CD4-positive, alpha-beta T cell (primary cell): ENCODE data around the gene FIGLA. TPM values are rescaled to one million over a fixed set of nuclear protein-coding genes. Genes with fewer than 3 reads are reported as not detected.

Experiments used
- ATAC-seq: fragments of 200-7000 bp; cut with Tn5 transposase; one replicate; pipeline ENCODE4 v1.10.0; 2022; ENCODE audit warnings: mild to moderate bottlenecking; ENCODE audit not compliant: poor library complexity
- CTCF ChIA-PET: fragments of 350-600 bp; sonication (Branson Sonifier 250); formaldehyde crosslinking; loops from one replicate; lab custom pipeline; 2021; ENCODE audit warnings: antibody characterized with exemption, inconsistent platforms; lab: Charles Lee
- POLR2A ChIA-PET: fragments of 350-600 bp; sonication (Branson Sonifier 250); formaldehyde crosslinking; loops from one replicate; lab custom pipeline; 2021; ENCODE audit warnings: antibody characterized with exemption, inconsistent platforms; lab: Charles Lee
- DNase-seq, 14 experiments: peaks; one replicate each; pipeline ENCODE4 v3.0.0-alpha.2; 2013 to 2020; ENCODE audit warnings: mixed read lengths in 2 of 14
- H3K27ac ChIP-seq, 2 donors: one replicate each; pipeline versions ENCODE4 v1.5.1 to v1.7.0; 2013; ENCODE audit warnings: low read length in 2 of 2, low read depth in 1 of 2, mild to moderate bottlenecking in 1 of 2
- H3K27me3 ChIP-seq, 2 experiments: 1 replicate in 1 of 2; 2 replicates in 1 of 2; pipeline versions ENCODE4 v1.6.1 to v1.7.0; 2013; ENCODE audit warnings: low read length in 2 of 2, control low read depth in 1 of 2, mild to moderate bottlenecking in 1 of 2, moderate library complexity in 1 of 2; ENCODE audit not compliant: insufficient read depth in 2 of 2, control insufficient read depth in 1 of 2
- H3K36me3 ChIP-seq: one replicate; pipeline ENCODE4 v1.6.1; 2013; ENCODE audit warnings: low read length, control low read depth; ENCODE audit not compliant: insufficient read depth
- H3K4me1 ChIP-seq: one replicate; pipeline ENCODE4 v1.6.1; 2013; ENCODE audit warnings: low read length, control low read depth; ENCODE audit not compliant: insufficient read depth
- H3K4me3 ChIP-seq: one replicate; pipeline ENCODE4 v1.5.1; 2013; ENCODE audit warnings: mild to moderate bottlenecking, low read length, moderate library complexity
- H3K9me3 ChIP-seq, 2 experiments: 1 replicate in 1 of 2; 2 replicates in 1 of 2; pipeline versions ENCODE4 v1.6.1 to v1.7.0; 2013; ENCODE audit warnings: low read length in 2 of 2, mild to moderate bottlenecking in 2 of 2, control low read depth in 1 of 2, moderate library complexity in 1 of 2; ENCODE audit not compliant: control insufficient read depth in 1 of 2, insufficient read depth in 1 of 2
- H3K27ac Mint-ChIP-seq: one replicate; pipeline ENCODE4 v1.8.0; 2020; ENCODE audit warnings: mixed read lengths
- H3K27me3 Mint-ChIP-seq: one replicate; pipeline ENCODE4 v1.8.0; 2021; ENCODE audit warnings: mixed read lengths
- H3K36me3 Mint-ChIP-seq: one replicate; pipeline ENCODE4 v1.8.0; 2021; ENCODE audit warnings: low read depth, mixed read lengths
- H3K4me1 Mint-ChIP-seq: one replicate; pipeline ENCODE4 v1.8.0; 2021; ENCODE audit warnings: low read depth, mixed read lengths
- H3K4me3 Mint-ChIP-seq: one replicate; pipeline ENCODE4 v1.8.0; 2020; ENCODE audit warnings: mild to moderate bottlenecking, mixed read lengths
- H3K9me3 Mint-ChIP-seq: one replicate; pipeline ENCODE4 v1.8.0; 2020; ENCODE audit warnings: mixed read lengths
- intact Hi-C, 2 experiments: fragments of 100-400 bp; cut with DNase I in 1 of 2; cut with micrococcal nuclease in 1 of 2; formaldehyde crosslinking; loops; one replicate each; pipeline versions ENCODE4 v1.15.1 to v1.9.0; 2023 to 2025; cut with DNase I, micrococcal nuclease
- total RNA-seq, 174 experiments: library from RNA in 2 of 174; stranded (reverse) in 2 of 174; gene quantifications; one replicate each; pipeline ENCODE4 v1.2.3 and lab custom pipeline; 2021 to 2026
- TF ChIP-seq, protein P1 (sequence below): fragments of 200-600 bp; IDR thresholded peaks from one replicate; pipeline ENCODE4 v1.8.0; 2022; ENCODE audit warnings: antibody characterized with exemption, mild to moderate bottlenecking

Gene FIGLA
- total RNA-seq, 2 experiments from 2014 or later, result not detected

DNA sequence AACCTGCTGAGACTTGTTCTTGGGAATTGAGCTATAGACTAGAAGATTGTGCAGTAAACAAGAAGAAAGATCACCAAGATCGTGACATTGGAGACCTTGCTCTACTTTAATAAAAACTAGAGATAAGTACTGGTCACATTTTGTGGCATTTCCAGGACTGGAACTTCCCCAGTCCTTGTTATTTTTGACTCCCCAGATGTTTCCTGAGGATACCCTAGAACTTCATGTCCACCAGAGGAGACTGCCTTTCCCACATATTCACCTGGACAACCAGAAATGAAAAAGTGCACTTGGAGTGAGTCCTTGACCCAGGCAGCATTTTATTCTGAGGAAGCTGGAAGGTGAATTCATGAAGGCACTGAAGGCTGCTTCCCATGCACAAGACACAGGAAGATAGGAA, 39.5 kb upstream of the FIGLA start:
- no peaks in the 10 kb centered on the region for H3K9me3 Mint-ChIP-seq

DNA sequence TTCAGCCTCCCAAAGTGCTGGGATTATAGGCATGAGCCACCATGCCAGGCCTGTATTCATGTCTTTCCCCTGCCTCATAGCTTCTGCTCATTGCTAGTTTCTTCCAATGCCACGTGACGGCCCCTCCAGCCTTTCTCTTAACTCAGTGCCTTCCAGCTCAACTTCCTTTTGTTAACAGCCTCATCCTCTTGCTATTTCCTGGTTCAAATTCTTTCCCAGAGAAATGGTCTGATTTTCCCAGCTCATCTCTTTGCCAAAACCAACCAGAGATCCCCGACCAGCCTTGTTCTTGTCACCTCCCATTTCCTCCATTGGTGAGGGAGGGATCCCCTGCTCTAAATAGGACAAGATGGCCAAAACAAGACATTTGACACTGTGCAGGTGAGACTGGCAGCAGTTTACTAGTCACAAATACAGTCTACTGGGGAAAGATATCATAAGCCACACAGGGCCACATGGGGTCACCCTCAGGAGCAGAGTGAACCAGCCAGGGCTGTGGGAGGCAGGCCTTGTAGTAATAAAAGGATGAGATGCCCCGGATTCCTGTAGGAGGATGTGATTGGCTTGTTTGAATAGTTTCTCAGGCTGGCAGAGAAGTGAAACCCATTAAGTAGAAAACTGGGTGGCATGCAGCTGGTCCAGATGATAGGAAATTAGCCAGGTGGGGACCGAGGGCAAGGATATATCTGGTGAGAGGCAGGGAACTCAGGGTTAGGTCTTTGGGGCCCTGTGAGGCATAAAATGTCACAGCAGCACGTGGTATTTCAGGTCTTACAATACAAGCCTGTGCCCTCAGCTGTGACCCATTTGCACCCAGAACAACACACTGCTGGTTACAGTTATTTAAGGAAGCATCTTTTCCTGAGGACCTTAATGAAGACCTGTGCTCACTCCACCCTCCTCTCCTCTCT, 38.7 kb upstream of the FIGLA start:
- Mint-ChIP-seq H3K9me3 (no peaks in the 10 kb centered on the region), H3K4me3 (no peak overlapping the region), H3K4me1 (no peaks in the 10 kb centered on the region), H3K36me3 (no peaks in the 10 kb centered on the region), H3K27ac (no peak overlapping the region), H3K27me3 (no peaks in the 10 kb centered on the region)
- ChIA-PET POLR2A (no interaction called here), CTCF (no interaction called here)
- H3K36me3 ChIP-seq, result no peaks in the 10 kb centered on the region
- ATAC-seq (no peak), DNase-seq (no peak)
- H3K27me3 ChIP-seq, result no peaks in the 10 kb centered on the region
- H3K9me3 ChIP-seq, result no peaks in the 10 kb centered on the region
- no peak overlapping the region for H3K27ac ChIP-seq
- no peak overlapping the region for H3K4me3 ChIP-seq
- no peaks in the 10 kb centered on the region for H3K4me1 ChIP-seq
- TF ChIP-seq, protein P1, sequence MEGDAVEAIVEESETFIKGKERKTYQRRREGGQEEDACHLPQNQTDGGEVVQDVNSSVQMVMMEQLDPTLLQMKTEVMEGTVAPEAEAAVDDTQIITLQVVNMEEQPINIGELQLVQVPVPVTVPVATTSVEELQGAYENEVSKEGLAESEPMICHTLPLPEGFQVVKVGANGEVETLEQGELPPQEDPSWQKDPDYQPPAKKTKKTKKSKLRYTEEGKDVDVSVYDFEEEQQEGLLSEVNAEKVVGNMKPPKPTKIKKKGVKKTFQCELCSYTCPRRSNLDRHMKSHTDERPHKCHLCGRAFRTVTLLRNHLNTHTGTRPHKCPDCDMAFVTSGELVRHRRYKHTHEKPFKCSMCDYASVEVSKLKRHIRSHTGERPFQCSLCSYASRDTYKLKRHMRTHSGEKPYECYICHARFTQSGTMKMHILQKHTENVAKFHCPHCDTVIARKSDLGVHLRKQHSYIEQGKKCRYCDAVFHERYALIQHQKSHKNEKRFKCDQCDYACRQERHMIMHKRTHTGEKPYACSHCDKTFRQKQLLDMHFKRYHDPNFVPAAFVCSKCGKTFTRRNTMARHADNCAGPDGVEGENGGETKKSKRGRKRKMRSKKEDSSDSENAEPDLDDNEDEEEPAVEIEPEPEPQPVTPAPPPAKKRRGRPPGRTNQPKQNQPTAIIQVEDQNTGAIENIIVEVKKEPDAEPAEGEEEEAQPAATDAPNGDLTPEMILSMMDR, result no peak
- intact Hi-C loops, result no loop called here

More for the DNA sequence above, 39.5 kb upstream of the FIGLA start:
- intact Hi-C loops, result no loop called here
- Mint-ChIP-seq H3K27me3 (no peaks in the 10 kb centered on the region), H3K4me3 (no peak overlapping the region), H3K27ac (no peak overlapping the region), H3K4me1 (no peaks in the 10 kb centered on the region), H3K36me3 (no peaks in the 10 kb centered on the region)
- H3K27me3 ChIP-seq, result no peaks in the 10 kb centered on the region
- H3K9me3 ChIP-seq, result no peaks in the 10 kb centered on the region
- H3K27ac ChIP-seq, result no peak overlapping the region
- DNase-seq, result no peak
- no peak for ATAC-seq
- ChIA-PET CTCF (no interaction called here), POLR2A (no interaction called here)
- H3K36me3 ChIP-seq, result no peaks in the 10 kb centered on the region
- H3K4me1 ChIP-seq, result no peaks in the 10 kb centered on the region
- H3K4me3 ChIP-seq, result no peak overlapping the region
- TF ChIP-seq, protein P1, result no peak

- no peaks in the 10 kb centered on the region for H3K9me3 ChIP-seq
- no peak overlapping the region for H3K4me3 ChIP-seq
- POLR2A ChIA-PET, result no interaction called here
- Mint-ChIP-seq H3K27ac (no peak overlapping the region), H3K36me3 (no peaks in the 10 kb centered on the region), H3K4me1 (no peaks in the 10 kb centered on the region), H3K9me3 (no peaks in the 10 kb centered on the region), H3K27me3 (no peaks in the 10 kb centered on the region), H3K4me3 (no peak overlapping the region)
- DNase-seq (no peak), ATAC-seq (no peak)
- H3K27ac ChIP-seq, result no peak overlapping the region
- intact Hi-C loops, result no loop called here
- CTCF ChIA-PET, result no interaction called here
- no peaks in the 10 kb centered on the region for H3K36me3 ChIP-seq
- TF ChIP-seq, protein P1, result no peak
- H3K27me3 ChIP-seq, result no peaks in the 10 kb centered on the region
- no peaks in the 10 kb centered on the region for H3K4me1 ChIP-seq
These were observed 37.7 kb upstream of the FIGLA start for GRCh38 chr2:70828115-70828514.
